WTC11 (cell line): ENCODE data around the gene SLC9A9. TPM values are rescaled to one million over a fixed set of nuclear protein-coding genes. Genes with fewer than 3 reads are reported as not detected.

Experiments used
- ATAC-seq: fragments of 200-7000 bp; cut with Tn5 transposase; 2 replicates; pipeline ENCODE4 v1.10.0; 2021; ENCODE audit warnings: mild to moderate bottlenecking, moderate library complexity
- CTCF ChIA-PET: fragments of 300-600 bp; sonication (Branson Sonifier 250); formaldehyde crosslinking; loops from one replicate; lab custom pipeline; 2021; ENCODE audit warnings: antibody characterized with exemption; lab: Charles Lee
- POLR2A ChIA-PET: fragments of 350-600 bp; sonication (Branson Sonifier 250); formaldehyde crosslinking; loops from one replicate; lab custom pipeline; 2021; ENCODE audit warnings: antibody characterized with exemption; lab: Charles Lee
- DNase-seq: peaks from one replicate; pipeline ENCODE4 v3.0.0; 2021; ENCODE audit warnings: low spot score
- H3K27ac Mint-ChIP-seq: 2 replicates; pipeline ENCODE4 v1.8.0; 2021; ENCODE audit warnings: mixed read lengths
- H3K27me3 Mint-ChIP-seq: 2 replicates; pipeline ENCODE4 v1.8.0; 2021; ENCODE audit warnings: low read depth, mild to moderate bottlenecking, moderate library complexity, mixed read lengths
- H3K36me3 Mint-ChIP-seq: 2 replicates; pipeline ENCODE4 v1.8.0; 2021; ENCODE audit warnings: mixed read lengths
- H3K4me1 Mint-ChIP-seq: 2 replicates; pipeline ENCODE4 v1.8.0; 2022; ENCODE audit warnings: mixed read lengths
- H3K4me3 Mint-ChIP-seq: 2 replicates; pipeline ENCODE4 v1.8.0; 2021; ENCODE audit warnings: mild to moderate bottlenecking, moderate library complexity, mixed read lengths
- H3K9me3 Mint-ChIP-seq: 2 replicates; pipeline ENCODE4 v1.8.0; 2021; ENCODE audit warnings: mixed read lengths
- CREM ChIP-seq: sonication (generic); formaldehyde crosslinking; IDR thresholded peaks from 2 replicates; pipeline ENCODE4 v1.8.1; 2022; ENCODE audit warnings: mild to moderate bottlenecking, missing genetic modification reagents, moderate library complexity
- ESRRA ChIP-seq: sonication (generic); formaldehyde crosslinking; IDR thresholded peaks from 2 replicates; pipeline ENCODE4 v1.8.1; 2022; ENCODE audit warnings: mild to moderate bottlenecking, missing genetic modification reagents, borderline replicate concordance
- FOXJ3 ChIP-seq: sonication (generic); formaldehyde crosslinking; IDR thresholded peaks from 2 replicates; pipeline ENCODE4 v1.9.0; 2021; ENCODE audit warnings: missing genetic modification reagents, mild to moderate bottlenecking, borderline replicate concordance
- GABPB1 ChIP-seq: sonication (generic); formaldehyde crosslinking; IDR thresholded peaks from 2 replicates; pipeline ENCODE4 v1.8.1; 2023; ENCODE audit warnings: mild to moderate bottlenecking, missing genetic modification reagents
- IRF2 ChIP-seq: sonication (generic); formaldehyde crosslinking; IDR thresholded peaks from 2 replicates; pipeline ENCODE4 v1.8.0; 2022; ENCODE audit warnings: low read depth, missing genetic modification reagents, borderline replicate concordance
- NFE2L1 ChIP-seq: sonication (generic); formaldehyde crosslinking; IDR thresholded peaks from 2 replicates; pipeline ENCODE4 v1.8.1; 2023; ENCODE audit warnings: missing genetic modification reagents
- NFYB ChIP-seq: sonication (generic); formaldehyde crosslinking; conservative IDR thresholded peaks from 2 replicates; pipeline ENCODE4 v1.8.0; 2022; ENCODE audit warnings: low read depth, missing genetic modification reagents
- NR1H2 ChIP-seq: sonication (generic); formaldehyde crosslinking; IDR thresholded peaks from 2 replicates; pipeline ENCODE4 v1.9.0; 2021; ENCODE audit warnings: mild to moderate bottlenecking, moderate library complexity, missing genetic modification reagents
- NR3C1 ChIP-seq: sonication (generic); formaldehyde crosslinking; conservative IDR thresholded peaks from 2 replicates; pipeline ENCODE4 v1.8.1; 2023; ENCODE audit warnings: low read depth, mild to moderate bottlenecking, missing genetic modification reagents
- SMAD3 ChIP-seq: sonication (generic); formaldehyde crosslinking; IDR thresholded peaks from 2 replicates; pipeline ENCODE4 v1.8.0; 2022; ENCODE audit warnings: missing genetic modification reagents, mild to moderate bottlenecking, borderline replicate concordance
- SMAD4 ChIP-seq: sonication (generic); formaldehyde crosslinking; IDR thresholded peaks from 2 replicates; pipeline ENCODE4 v1.8.0; 2022; ENCODE audit warnings: mild to moderate bottlenecking, missing genetic modification reagents
- SP1 ChIP-seq: sonication (generic); formaldehyde crosslinking; conservative IDR thresholded peaks from 2 replicates; pipeline ENCODE4 v1.8.1; 2022; ENCODE audit warnings: missing genetic modification reagents
- TP53 ChIP-seq: sonication (generic); formaldehyde crosslinking; IDR thresholded peaks from 2 replicates; pipeline ENCODE4 v1.8.1; 2023; ENCODE audit warnings: mild to moderate bottlenecking, missing genetic modification reagents
- ZBTB21 ChIP-seq: sonication (generic); formaldehyde crosslinking; IDR thresholded peaks from 2 replicates; pipeline ENCODE4 v1.8.1; 2023; ENCODE audit warnings: mild to moderate bottlenecking, missing genetic modification reagents, borderline replicate concordance
- ZNF423 ChIP-seq: fragments of 250-450 bp; sonication (Bioruptor Pico); IDR thresholded peaks from 2 replicates; pipeline ENCODE4 v2.1.2; 2022; ENCODE audit warnings: mild to moderate bottlenecking, moderate library complexity
- total RNA-seq: library from RNA; stranded (reverse); gene quantifications from 3 replicates; pipeline ENCODE4 v1.2.3, GENCODE V29; 2021
- TF ChIP-seq, protein P1 (sequence below): fragments of 250-450 bp; sonication (Bioruptor Pico); IDR thresholded peaks from 2 replicates; pipeline ENCODE4 v1.9.0; 2021; ENCODE audit warnings: moderate library complexity, mild to moderate bottlenecking, inconsistent platforms, borderline replicate concordance
- TF ChIP-seq, protein P2 (sequence below): sonication (generic); formaldehyde crosslinking; IDR thresholded peaks from 2 replicates; pipeline ENCODE4 v1.8.1; 2023; ENCODE audit warnings: mild to moderate bottlenecking, missing genetic modification reagents, moderate library complexity
- TF ChIP-seq, protein P3 (sequence below): sonication (generic); formaldehyde crosslinking; IDR thresholded peaks from 2 replicates; pipeline ENCODE4 v1.8.1; 2023; ENCODE audit warnings: mild to moderate bottlenecking, moderate library complexity, missing genetic modification reagents
- TF ChIP-seq, protein P4 (sequence below): sonication (generic); formaldehyde crosslinking; IDR thresholded peaks from 2 replicates; pipeline ENCODE4 v1.8.0; 2022; ENCODE audit warnings: mild to moderate bottlenecking, missing genetic modification reagents

Gene SLC9A9
- total RNA-seq, 1 experiment from 2014 or later: 1.2 TPM

DNA sequence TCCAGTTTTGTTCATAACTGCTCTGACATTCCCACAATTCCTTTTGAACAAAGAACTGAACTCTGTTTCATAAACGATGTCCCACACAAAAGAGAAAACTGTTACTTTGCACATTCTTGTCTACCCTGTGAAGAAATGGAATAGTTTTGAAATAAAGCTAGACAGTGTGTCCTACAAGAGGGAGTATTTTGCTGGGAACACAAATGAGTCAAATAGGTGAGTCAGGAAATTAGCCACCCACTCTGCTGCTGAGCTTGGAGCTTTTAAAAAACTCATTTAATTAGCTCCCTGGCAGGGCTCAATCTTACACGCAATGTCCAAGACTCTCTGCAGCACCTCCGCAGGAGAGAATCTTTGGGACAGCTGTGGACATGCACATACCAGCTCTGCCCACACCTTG lies 193.4 kb downstream of the SLC9A9 start:
- peaks cover 26% of the 10 kb centered on the region for H3K4me1 Mint-ChIP-seq
- CTCF ChIA-PET: interaction anchor here (1.0 kb wide), 1 partner anchor 20 kb away, joined by 6 read pairs; no protein-coding TSS in a partner anchor
- H3K9me3 Mint-ChIP-seq: peaks cover 2% of the 10 kb centered on the region
- no peak for ATAC-seq
- TF ChIP-seq, protein P1, sequence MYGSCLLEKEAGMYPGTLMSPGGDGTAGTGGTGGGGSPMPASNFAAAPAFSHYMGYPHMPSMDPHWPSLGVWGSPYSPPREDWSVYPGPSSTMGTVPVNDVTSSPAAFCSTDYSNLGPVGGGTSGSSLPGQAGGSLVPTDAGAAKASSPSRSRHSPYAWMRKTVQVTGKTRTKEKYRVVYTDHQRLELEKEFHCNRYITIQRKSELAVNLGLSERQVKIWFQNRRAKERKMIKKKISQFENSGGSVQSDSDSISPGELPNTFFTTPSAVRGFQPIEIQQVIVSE: no peak
- TF ChIP-seq ESRRA (CRISPR knock-in tag) (no peak), GABPB1 (CRISPR knock-in tag) (no peak), NFE2L1 (CRISPR knock-in tag) (no peak), ZNF423 (CRISPR knock-in tag) (no peak), SP1 (CRISPR knock-in tag) (no peak), FOXJ3 (CRISPR knock-in tag) (no peak), ZBTB21 (CRISPR knock-in tag) (no peak), IRF2 (no peak), TP53 (no peak), NR1H2 (CRISPR knock-in tag) (no peak), CREM (CRISPR knock-in tag) (no peak)
- TF ChIP-seq, protein P2, sequence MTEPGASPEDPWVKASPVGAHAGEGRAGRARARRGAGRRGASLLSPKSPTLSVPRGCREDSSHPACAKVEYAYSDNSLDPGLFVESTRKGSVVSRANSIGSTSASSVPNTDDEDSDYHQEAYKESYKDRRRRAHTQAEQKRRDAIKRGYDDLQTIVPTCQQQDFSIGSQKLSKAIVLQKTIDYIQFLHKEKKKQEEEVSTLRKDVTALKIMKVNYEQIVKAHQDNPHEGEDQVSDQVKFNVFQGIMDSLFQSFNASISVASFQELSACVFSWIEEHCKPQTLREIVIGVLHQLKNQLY: no peak
- TF ChIP-seq, protein P3, sequence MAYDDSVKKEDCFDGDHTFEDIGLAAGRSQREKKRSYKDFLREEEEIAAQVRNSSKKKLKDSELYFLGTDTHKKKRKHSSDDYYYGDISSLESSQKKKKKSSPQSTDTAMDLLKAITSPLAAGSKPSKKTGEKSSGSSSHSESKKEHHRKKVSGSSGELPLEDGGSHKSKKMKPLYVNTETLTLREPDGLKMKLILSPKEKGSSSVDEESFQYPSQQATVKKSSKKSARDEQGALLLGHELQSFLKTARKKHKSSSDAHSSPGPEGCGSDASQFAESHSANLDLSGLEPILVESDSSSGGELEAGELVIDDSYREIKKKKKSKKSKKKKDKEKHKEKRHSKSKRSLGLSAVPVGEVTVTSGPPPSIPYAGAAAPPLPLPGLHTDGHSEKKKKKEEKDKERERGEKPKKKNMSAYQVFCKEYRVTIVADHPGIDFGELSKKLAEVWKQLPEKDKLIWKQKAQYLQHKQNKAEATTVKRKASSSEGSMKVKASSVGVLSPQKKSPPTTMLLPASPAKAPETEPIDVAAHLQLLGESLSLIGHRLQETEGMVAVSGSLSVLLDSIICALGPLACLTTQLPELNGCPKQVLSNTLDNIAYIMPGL (CRISPR knock-in tag): no peak
- TF ChIP-seq, all 79 proteins: peak for 0
- no peak overlapping the region for H3K27ac Mint-ChIP-seq
- POLR2A ChIA-PET: no interaction called here
- no peak overlapping the region for H3K4me3 Mint-ChIP-seq
- no peaks in the 10 kb centered on the region for H3K27me3 Mint-ChIP-seq
- H3K36me3 Mint-ChIP-seq: no peaks in the 10 kb centered on the region
- DNase-seq: no peak

DNA sequence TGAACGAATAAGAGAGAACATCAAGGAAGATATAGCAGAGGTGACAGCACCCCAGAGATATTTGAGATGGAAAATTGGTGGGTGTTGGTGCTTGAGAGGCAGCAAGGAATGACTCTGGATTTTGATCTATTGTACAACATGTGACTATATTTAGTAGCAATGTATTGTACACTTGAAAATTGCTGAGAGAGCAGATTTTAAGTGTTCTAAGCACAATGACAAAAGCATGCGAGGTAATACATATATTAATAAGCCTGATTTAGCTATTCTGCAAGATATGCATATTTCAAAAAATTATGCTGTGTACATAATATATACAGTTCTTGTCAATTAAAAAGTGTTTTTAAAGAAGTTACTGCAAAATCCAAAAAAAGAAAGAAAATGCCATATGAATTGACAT lies 194.3 kb downstream of the SLC9A9 start:
- ATAC-seq (no peak), DNase-seq (no peak)
- no peak for TF ChIP-seq SMAD4 (CRISPR knock-in tag)
- POLR2A ChIA-PET: no interaction called here
- Mint-ChIP-seq H3K4me3 (no peak overlapping the region), H3K9me3 (no peaks in the 10 kb centered on the region), H3K27me3 (no peaks in the 10 kb centered on the region), H3K4me1 (peaks cover 31% of the 10 kb centered on the region), H3K27ac (no peak overlapping the region), H3K36me3 (no peaks in the 10 kb centered on the region)
- CTCF ChIA-PET: no interaction called here

DNA sequence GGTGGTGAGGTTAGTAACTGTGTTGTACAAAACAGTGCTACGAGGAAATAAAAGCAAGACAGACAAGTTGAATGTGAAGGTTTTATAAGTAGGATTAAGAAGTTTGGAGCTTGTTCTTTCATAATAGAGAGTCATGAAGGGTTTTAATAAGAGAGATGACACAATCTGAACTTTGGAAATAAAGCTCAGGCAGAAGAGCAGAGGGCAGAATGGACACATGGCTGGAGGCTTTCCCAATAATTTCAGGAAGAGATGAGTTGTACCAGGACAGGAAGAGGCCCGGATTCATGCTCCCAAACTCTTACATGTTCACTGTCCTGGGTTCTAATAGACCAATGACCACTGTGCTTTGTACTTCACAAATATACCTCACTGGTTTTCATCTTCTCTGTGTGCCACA lies 194.8 kb downstream of the SLC9A9 start:
- no peak overlapping the region for H3K27ac Mint-ChIP-seq
- H3K9me3 Mint-ChIP-seq: no peaks in the 10 kb centered on the region
- CTCF ChIA-PET: no interaction called here
- TF ChIP-seq, protein P4, sequence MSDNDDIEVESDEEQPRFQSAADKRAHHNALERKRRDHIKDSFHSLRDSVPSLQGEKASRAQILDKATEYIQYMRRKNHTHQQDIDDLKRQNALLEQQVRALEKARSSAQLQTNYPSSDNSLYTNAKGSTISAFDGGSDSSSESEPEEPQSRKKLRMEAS (CRISPR knock-in tag): no peak
- no peak for TF ChIP-seq SMAD3 (CRISPR knock-in tag)
- TF ChIP-seq NFYB (CRISPR knock-in tag): no peak
- no peak for TF ChIP-seq ESRRA (CRISPR knock-in tag)
- no peak for TF ChIP-seq NR3C1 (CRISPR knock-in tag)
- TF ChIP-seq, all 79 proteins: peak for 0
- Mint-ChIP-seq H3K4me3 (no peak overlapping the region), H3K27me3 (no peaks in the 10 kb centered on the region), H3K4me1 (peaks cover 34% of the 10 kb centered on the region), H3K36me3 (no peaks in the 10 kb centered on the region)
- DNase-seq (no peak), ATAC-seq (no peak)
- POLR2A ChIA-PET: no interaction called here
